Forelimb muscle (tissue), 1 donor: ENCODE data around the gene LTB4R. TPM values are rescaled to one million over a fixed set of nuclear protein-coding genes. Genes with fewer than 3 reads are reported as not detected.

Experiments
- DNase-seq: peaks from one replicate; pipeline ENCODE4 v3.0.0-alpha.2; 2013; ENCODE audit warnings: low read depth
- polyA plus RNA-seq: library from polyadenylated mRNA; unstranded; fragments of 120-200 nt; gene quantifications from one replicate; pipeline ENCODE4 v1.2.1, GENCODE V29; 2013; ENCODE audit not compliant: insufficient read length

Gene LTB4R
- polyA plus RNA-seq, 1 donor, result 2.1 TPM

- DNase-seq, result no peak
These were observed 32.9 kb upstream of the LTB4R start for GRCh38 chr14:24278424-24278823.

DNA sequence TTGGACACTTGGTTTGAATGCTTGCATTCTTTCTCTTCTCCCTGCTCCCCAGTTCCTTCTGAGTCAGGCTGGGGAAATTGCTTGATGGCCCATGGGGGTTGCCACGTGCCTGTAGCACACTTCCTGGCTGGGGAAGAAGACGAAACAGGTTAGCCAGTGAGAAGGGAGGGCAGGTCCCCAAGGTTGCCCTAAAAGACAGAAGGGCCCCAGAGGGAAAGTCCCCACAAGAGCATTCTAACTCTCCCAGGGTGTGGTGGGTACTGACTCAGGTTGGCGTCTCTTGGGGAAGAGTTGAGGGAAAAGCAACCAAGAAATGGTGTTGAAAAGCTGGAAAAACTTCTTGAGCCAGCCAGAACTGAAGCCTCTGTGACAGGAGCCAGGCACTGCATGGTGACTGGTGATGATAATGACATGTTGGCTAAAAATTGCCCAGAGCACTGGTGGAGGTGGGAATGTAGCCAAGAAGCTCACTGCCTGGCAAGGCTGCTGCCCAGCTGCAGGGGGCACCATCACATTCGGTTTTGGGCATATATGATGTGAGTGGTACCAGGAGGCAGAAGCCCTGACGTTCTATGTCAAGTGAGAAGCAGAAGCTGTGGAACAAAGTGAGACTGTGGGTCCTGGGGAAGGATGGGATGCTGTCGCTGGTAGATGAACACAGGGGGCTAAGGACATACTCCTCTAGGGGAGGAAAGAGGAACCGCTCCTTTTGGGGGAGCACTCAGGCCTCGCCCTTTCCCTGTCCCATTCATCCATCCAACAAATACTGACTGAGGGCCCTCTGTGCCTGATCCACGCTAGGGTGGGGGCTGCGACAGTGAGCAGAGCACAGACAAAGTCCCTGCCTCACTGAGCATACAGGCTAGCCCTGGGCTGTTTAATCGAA, 31.8 kb upstream of the LTB4R start:
- DNase-seq, result no peak

DNA sequence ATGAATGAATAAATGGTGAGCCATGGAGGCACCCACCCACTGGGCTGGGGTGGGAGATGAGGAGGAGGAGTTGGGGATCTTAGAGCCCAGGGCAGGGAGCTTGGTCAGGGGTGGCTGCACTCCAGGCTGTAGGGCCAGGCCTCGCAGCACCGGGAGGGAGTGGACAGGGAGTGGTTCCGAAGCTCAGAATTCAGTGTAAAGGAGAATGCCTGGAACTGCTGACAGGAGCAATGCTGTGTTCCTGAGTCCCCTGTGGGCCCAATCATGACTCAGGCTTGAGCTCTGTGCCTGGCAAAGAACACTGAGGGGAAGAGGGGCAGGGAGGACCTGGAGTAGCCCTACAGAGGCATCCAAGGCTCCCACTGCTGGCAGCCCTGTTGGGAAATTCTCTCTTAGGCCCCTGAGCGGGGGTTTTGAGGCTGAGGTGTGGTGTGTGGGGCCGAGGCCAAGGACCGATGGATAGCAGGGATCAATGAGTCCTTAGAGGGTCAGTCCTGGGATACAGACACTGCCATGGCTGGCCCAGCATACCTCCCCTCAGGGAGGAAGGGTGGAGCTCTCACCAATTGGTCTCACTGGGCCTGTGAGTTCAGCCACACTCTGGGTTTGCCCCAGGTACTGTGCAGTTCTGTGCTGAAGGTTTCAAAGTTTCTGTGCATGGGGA, 30.4 kb upstream of the LTB4R start:
- DNase-seq, result no peak

DNA sequence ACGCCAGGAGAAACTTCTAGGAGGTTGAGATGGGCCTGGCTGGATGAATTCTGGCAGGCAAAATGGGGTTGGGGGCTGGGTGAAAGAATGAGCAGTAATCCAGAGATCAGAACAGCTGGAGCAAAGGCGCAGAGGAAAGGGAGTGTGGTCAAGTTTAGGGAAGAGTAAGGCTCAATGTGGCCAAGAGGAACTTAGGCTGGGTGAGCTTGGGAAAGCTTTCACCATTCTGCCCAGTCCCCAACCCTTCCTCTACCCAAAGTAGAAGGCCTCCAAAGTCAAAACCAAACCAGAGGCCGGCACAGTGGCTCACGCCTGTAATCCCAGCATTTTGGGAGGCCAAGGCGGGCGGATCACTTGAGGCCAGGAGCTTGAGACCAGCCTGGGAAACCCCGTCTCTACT, 29.7 kb upstream of the LTB4R start:
- no peak for DNase-seq

GRCh38 chr14:24282736-24283135, 28.6 kb upstream of the LTB4R start:
- DNase-seq, result no peak

GRCh38 chr14:24283796-24284460, 27.4 kb upstream of the LTB4R start:
- no peak for DNase-seq

GRCh38 chr14:24284501-24285035, 26.7 kb upstream of the LTB4R start:
- DNase-seq, result no peak

GRCh38 chr14:24285351-24285750, 26.0 kb upstream of the LTB4R start:
- no peak for DNase-seq

DNA sequence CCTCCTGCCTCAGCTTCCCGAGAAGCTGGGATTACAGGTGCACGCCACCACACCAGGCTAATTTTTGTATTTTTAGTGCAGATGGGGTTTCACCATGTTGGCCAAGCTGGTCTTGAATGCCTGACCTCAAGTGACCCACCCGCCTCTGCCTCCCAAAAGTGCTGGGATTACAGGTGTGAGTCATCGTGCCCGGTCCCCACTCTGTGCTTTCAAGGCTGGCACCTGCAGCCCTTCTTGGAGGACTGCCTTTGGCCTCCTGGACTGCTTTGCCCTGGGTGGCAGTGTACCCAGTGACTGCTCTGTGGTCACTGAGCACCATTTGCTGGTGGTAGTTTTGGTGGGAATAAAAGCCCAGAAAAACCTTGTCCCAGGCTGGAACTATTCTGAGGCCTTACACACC, 24.3 kb upstream of the LTB4R start:
- DNase-seq, result no peak

- DNase-seq, result no peak
These were observed 21.5 kb upstream of the LTB4R start for GRCh38 chr14:24289649-24290280.

- DNase-seq, result no peak
These were observed 20.6 kb upstream of the LTB4R start for GRCh38 chr14:24290746-24291145.

DNA sequence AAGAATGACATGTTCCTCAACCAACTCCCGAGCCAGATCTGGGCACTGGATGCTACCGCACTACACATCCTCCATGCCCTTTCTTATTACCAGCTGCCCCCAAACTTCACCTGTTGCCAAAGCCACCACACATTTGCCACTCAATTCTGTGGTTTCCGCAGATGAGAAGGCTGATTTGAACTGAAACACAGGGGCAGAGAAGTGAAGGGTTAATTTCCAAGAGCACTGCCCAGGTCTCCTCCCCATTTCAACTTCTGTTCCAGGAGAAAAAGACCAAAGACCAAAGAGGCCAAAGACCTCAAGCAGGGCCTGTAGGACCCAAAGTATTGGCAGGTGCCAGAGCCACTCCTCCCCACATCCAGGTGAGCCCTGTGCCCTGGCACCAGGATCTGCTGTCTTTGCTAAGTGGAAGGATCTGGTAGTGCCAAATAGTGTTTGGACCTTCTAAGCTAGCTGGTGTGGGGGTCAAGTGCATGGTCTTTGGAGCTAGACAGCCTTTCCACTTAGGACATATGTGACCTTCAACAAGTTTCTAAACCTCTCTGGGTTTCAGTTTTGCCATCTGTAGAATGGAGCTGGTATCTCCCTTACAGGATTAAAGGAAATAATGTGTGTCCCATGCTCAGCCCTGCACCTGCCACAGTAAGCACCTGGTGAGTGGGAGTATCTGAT, 19.7 kb upstream of the LTB4R start:
- no peak for DNase-seq

GRCh38 chr14:24292118-24292807, 19.0 kb upstream of the LTB4R start:
- DNase-seq, result no peak

- no peak for DNase-seq
These were observed 17.8 kb upstream of the LTB4R start for GRCh38 chr14:24293525-24293924.

GRCh38 chr14:24296341-24297157, 14.8 kb upstream of the LTB4R start:
- DNase-seq, result peak; percentile 45

- DNase-seq, result no peak
These were observed 13.9 kb upstream of the LTB4R start for GRCh38 chr14:24297190-24297964.

DNA sequence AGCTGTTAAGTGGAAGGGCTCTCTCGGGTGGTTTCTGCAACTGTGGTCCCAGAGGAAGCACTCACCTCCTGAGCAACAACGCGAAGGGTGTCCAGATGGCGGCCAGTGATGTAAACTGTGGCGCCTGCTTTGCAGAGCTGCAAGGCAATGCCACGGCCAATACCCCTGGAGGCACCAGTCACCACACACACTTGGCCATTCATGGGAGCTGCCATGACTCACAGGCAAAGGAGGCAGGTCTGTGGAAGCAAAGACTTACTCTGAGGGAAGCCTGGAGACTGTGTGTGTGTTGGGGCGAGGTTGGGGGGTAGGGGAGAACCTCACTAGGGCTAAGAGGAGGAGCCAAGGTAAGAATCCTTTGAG, 12.4 kb upstream of the LTB4R start:
- no peak for DNase-seq

- DNase-seq, result peak; percentile 69
These were observed 11.8 kb upstream of the LTB4R start, which contains the start of the genes DHRS1 and NOP9 for GRCh38 chr14:24299255-24300191. Gene DHRS1, minus strand, starts transcription at chr14:24299780. Its CDS starts 674 bp downstream, at chr14:24299106. Gene NOP9, plus strand, starts transcription at chr14:24299850. Its CDS starts 105 bp downstream, at chr14:24299955.
